Non-pigmented ciliary epithelial cell (primary cell): ENCODE data around the gene MYOZ3.

Source experiments
- DNase-seq: peaks from one replicate; pipeline ENCODE4 v3.0.0-alpha.2; 2010; ENCODE audit warnings: low read depth

Gene MYOZ3, protein sequence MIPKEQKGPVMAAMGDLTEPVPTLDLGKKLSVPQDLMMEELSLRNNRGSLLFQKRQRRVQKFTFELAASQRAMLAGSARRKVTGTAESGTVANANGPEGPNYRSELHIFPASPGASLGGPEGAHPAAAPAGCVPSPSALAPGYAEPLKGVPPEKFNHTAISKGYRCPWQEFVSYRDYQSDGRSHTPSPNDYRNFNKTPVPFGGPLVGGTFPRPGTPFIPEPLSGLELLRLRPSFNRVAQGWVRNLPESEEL

DNA sequence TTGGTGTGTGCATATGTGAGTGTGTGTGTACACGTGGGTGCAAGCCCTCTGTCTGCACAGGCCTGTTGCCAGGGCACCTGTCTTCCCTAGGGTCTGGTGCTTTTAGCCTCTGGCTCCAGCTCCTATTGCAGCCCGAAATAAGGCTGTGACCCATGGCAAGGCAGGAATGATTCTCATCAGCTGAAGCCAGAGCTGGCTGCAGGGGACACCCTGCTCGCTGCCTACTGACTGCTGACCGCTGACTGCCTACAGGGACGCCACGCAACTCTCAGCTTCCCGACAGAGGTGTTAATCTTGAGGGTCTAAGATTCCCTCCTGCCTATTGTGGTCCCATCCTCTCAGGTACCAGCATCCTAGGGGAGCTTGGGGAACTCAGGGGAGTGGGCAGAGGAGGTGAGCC lies at the start of gene MYOZ3:
Gene MYOZ3, plus strand, starts transcription at position 166 of the 400 bp plus-strand sequence. CDS start 1,691 bp downstream, outside the sequence.
- DNase-seq: no peak

DNA sequence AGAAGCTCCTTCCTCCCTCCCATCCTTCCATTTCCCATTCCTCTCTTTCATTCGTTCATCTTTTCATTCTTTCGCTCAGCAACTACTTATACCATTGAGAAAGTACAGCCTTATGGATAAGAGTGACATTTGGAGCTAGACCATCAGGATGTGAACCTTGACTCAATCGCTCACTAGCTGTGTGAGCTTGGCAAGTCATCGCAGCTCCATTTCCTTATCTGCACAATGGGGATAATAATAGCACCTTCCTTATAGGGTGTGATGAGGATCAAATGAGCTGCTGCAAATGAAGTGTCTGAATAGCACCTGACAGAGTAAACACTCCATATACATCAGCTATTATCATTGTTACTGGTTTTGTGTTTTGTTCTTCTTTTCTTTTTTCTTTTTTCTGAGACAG lies 48.6 kb upstream of the MYOZ3 start:
- DNase-seq: no peak

DNA sequence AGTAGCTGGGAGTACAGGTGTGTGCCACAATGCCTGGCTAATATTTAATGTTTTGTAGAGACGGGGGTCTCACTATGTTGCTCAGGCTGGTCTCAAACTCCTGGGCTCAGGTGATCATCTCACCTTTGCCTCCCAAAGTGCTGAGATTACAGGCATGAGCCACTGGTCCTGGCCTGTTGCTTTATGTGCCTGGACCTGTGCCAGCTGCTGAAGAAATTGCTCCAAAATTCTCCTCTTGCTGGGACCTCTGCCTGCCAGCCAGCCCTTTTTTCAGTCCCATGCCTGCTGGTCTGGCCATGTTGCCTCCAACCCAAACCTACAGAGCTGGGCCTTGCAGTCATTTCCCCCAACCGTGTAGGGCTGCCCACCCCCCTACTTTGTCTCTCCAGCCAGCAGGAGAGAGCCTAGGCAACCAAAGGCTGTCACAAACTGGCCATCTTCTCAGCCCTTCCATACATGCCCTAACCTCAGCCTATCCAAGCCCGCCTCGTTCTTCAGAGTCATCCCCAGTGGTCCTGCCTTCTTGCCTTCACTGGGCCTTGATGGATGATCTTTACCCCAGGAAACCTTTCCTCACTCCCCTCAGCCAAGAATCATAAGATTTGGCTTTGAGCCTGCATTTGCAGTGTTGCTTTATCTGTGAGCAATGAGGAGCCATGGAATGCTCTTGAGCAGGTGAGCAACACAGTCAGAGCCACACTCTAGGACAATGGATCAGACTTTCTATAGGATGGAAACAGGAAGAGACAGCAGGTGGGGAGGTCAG lies 48.0 kb upstream of the MYOZ3 start:
- no peak for DNase-seq

DNA sequence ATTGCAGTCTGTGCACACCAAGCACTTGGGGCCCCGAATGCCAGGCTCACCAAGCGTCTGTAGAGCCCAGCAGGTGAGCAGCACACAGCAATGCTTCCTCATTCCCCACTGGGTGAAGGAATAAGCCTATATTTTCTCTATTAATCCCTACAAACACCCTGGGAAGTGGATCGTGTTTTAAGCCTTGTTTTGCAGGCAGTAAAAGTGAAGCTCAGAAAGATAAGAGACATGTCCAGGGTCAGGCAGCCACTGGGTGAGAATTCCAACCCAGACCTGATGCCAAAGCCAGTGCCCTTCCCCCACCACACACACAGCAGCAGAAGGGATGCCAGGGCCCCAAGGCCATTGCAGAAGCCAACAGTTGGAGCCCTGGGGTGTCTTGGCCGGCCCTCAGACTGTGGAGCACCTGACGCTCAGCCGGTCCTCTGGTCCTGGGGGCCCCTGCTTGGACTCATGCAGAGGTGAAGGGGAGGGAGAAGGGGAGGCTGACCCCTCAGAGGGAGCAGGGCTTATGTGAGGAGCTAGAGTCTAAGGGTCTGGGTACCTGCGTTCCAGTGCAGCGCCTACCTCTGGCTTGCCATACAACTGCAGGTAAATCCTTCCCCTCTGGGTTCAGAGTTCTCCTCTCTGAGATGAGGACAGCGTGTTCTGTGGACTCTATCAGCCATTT lies 46.9 kb upstream of the MYOZ3 start:
- no peak for DNase-seq

DNA sequence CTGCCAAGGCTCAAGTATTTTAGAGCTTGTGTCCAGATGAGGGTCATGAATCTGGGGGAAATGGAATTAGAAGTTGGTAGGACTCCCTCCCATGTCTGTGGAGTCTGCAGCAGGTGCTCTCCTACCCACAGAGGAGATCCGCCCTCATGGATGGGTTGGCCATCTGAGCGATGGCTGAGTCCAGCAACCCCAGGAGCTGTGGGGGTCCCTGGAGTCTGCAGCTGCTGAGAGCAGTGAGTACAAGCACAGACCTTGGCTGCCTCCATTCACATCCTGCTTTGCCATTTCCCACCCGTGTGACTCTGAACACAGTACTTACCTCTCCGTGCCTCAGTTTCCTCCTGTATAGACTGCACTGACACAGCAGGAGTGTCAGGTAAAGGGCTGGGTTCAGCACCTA lies 46.4 kb upstream of the MYOZ3 start:
- DNase-seq: no peak

DNA sequence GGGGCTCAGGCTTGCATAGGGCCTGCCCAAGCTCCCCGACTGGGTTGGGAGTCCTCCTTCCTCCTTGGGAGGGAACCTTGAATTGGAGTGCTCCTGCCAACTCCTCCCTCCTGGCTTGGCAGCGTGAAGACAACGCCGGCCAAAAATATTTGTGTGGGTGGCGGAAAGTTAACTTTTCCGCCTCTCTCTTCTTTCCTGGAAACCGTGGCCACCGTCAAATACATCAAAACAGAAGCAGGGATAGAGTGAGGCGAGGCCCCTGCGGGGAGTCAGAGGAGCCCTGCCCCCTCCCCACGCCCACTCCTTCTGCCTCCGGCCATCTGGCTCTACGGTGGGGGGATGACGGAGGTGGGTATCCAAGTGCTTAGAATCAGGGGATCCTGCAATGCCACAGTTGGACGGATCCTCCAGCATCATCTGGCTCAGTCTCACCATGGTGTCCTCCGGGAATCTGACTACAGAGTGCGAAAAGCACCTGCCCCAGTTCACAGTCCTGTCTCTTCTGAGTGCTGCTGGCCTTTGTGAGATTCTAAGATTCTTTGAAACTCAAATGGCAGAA lies 45.8 kb upstream of the MYOZ3 start:
- DNase-seq: no peak

DNA sequence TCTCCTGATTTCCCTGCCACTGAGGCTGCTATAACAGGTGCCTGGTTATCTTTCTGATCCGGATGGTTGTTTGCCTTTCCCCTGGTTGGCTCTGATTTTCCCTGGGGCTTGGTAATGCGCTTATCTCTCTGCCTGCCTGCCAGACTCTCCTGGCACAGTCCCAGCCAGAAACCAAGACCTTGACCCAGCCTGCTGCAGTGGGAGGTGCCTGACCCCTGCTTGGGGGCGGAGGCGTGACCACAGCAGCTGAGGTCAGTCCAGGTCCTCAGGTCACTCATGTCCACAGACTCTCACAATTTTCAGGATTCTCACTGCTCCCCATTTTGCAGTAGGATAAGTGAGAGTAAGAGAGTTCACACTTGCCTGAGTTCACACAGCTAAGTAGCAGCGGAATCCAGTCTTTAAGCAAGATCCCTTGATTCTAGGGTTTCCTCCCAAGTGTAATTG lies 45.0 kb upstream of the MYOZ3 start:
- DNase-seq: no peak

DNA sequence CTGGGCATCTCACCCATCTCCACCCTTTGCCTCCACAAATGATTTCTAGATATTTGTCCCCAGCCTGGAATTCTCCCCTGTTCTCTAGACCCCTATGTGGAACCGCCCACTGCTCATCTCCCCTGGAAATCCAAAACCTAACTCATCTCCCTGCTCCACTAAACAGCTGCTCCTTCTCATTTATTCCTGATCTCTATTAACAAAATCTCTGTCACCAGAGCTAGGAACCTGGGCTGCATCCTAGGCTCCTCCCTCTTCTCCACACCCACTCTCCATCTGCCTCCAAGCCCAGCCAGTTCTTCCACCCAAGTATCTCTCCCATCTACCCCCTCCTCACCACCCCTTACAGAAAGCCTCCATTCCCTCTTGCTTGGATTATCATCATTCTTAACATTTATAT lies 44.5 kb upstream of the MYOZ3 start:
- no peak for DNase-seq

DNA sequence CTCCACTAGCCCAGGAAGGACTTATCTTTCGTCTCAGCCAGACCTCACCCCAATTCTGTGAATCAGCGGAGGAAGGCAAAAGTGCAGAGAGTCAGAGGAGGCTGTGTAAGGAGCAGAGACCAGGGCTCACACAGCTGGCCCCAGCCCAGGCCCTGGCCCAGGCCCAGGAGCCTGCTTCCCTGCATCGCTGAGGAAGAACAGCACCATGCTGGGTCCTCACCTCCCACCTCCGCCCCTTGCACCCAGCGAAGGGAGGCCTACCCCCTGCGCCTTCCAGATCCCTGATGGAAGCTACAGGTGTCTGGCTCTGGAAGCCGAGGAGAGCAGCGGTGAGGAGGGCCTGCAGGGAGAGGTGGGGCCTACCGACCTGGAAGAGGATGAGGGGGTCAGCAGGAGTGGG lies 42.9 kb upstream of the MYOZ3 start:
- no peak for DNase-seq

DNA sequence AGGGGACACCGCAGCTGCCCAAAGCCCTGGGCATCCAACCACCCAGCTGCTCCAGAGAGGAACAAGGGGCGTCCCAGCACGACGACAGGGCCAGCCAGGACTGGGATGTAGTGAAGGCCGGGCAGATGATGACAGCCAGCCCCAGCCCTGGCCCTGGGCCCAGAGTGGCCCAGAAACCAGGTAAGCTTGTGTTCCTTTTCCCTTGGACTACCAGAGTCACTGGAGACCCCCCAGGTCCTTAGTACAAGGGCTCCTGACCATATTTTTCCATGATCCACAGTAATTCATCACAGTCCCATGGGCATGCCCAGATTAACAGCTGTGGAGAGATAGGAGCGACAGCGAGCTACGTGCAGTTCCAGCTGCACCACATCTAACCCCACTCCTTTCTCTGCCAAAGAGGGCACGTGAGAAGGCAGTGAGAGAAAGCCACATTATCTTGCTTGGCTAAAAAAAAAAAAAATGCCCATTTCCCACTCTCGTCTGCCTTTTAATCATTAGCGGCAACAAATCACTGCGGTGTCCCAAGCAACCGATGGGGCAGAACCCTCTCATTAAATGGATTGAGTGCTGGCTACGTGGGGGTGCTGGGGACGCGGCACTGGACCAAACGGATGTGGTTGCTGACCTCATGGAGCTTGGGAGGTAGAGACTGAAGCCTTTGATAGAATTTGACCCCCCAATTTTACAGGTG lies 42.3 kb upstream of the MYOZ3 start:
- DNase-seq: no peak

DNA sequence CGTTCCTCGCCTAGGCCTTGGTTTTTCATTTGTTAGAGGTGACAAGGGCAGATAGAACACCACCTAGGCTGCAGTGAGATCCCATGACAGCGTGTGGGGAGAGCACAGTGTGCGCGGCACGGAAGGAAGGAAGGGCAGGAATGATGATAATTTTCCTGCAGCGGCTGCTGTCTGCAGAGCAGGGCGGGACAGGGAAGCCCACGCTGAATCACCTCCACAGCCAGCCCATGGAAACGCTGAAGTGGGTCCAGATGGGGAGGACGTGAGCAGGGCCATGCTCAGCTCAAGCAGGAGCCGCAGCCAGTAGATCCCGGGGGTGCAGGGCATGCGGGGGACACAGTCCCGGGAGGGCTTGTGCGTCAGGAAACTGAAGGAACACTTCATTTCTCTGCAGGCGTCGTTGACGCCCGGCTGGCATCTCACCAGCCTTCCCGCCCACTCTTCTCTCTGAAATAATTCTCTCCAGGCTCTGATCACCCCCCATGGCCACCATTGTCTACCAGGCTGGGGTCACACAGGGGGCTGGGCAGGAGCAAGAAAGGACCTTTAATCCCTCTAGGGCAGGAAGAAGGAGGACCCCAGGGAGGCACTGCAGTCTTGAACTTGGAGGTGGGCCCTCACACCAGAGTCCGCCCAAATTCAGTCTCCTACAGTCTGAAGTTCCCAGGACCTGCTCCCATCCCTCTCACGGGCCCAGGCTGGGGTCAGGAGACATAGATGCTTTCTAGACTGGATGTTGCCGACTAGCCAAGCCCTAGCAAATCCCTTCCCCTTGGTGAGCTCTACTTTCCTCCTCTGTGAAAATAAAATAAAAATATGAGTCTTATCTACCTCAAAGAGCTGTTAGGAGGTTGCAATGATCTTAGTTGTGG lies 41.5 kb upstream of the MYOZ3 start:
- no peak for DNase-seq

DNA sequence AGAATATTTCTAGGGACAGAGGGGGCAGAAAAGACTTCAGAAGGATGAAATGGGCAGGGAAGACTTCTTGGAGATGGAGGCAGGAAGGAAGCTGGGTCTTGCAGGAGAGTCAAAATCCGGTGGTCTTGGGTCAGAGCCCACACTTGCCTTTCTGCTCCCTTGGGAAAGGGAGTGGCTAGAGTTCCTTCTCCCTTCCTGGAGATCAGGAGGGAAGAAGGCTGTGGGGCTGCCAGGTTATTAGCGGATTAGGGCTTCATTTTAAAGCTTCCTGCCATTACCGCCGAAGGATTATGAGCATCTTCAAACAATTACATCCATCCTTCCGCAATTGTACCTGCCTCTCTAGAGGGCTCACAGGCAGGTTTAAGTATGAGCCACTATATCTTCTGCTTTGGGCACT lies 39.8 kb upstream of the MYOZ3 start:
- DNase-seq: no peak

DNA sequence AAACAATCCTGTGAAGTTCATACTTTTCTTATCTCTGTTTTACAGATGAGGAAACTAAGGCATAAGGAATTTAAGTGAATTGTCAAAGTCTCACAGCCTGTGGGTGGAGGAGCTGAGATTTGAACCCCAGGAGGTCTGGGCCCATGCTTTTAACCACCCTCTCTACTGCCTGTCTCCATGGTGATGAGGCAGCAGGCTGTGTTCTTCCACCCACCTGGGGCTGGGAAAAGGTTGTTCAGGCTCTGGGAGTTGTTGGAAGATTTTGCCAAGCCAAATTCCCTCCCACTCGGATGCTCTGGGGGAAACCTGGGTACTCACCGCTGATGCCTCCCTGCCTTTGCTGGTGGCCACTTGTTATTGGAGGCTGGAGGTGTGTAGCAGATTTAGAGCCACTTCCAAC lies 38.9 kb upstream of the MYOZ3 start:
- DNase-seq: no peak

DNA sequence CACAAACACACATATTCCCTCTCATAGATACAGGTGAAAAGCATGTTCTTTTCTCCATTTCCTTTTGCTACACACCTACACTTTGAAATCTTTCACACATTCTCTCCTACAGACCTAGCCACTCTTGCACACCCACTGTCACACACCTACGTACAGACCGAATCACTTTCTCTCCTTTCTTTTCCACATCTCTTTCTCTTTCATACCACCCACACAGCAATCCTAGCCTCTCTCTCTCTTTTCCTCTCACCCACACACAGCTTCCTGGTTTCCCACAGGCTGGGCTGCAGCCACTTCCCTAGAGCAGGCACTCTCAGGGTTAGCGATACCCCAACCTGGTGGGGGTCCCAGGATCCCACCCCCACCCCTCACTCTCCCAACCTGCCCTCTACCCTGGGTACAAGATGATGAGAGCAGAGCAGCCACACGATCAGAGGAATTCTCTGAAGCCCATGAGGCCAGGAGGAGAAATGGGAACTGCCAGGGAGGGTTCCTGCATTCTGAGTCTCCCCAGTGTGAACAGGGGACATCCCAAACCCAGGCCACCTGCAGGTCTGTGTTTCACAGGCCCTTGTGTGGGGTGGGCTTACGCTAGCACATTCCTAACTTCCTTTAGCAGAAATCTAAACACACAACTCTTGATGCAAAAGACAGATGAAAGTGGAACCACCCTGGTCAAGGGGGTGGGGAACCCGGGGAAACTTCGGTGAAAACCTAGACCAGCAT lies 37.7 kb upstream of the MYOZ3 start:
- DNase-seq: no peak

DNA sequence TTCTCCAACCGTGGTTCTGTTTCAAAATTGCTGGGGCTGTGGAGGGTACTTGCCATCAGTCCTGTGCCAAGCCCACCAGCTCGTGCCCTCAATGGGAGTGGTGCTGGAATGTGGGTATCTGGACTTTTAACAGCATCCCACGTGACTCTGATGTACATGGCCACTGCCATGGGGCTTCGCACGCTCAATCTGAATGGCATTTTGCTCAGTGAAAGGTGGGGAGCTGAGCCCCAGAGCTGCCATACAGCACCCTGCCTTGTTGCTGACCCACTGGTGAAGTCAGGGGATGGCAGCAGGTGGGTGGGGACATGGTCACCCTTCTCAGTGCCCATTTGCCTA lies 37.2 kb upstream of the MYOZ3 start:
- no peak for DNase-seq

DNA sequence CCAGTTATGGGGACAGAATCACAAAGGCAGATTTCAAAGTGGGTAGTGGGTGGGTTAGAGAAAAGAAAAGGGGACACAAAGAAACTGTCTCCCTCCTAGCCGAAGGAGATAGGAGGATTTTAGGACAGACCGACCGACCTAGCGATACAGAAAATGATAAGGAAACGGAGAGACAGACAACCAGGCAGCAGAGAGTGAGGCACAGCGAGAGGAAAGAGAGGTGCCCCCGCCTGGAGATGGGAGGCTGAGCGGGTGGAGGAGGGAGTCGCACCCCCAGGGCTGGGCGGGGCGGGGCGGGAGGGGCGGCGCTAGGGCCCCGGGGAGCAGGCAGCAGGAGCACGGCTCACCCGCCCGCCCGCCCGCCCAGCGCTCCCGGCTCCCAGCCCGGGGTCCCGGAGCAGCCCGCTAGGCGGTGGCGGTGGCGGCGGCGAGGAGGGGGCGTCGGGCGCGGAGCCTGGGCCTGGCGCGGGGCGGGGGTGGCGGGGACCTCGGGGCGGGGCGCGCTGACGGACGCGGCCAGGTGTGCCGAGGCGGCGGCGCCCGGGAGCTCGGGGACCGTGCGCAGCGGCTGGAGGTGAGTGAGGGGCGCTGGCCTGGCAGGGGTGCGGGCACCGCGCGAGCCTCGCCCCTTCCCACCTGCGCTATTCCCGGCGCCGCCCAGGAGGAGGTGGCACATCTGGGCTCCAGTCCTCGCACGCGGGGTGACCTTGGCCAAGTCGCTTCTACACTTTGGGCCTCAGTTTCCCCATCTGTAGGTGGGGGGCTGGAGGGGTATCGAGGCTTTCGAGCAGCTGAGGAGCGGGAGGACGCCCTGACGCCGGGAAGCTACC lies 36.5 kb upstream of the MYOZ3 start:
- DNase-seq: no peak

DNA sequence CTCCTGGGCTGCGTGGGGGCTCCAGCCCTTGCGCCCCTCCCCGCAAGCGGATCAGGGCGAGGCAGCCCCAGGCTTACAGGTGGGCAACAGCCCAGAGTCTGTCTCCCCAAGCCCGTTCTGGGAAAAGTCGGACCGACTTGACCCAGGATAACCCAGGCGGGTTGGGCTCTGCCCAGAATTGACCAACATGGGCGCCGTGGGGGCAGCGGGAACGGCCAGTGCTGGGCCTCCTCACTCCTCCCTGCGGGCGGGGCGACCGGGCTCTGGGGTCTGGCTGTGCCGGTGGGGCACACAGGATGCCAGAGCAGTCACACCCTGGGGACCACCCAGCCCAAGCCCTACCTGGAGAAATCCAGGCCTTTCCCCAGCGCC lies 35.9 kb upstream of the MYOZ3 start:
- DNase-seq: no peak

DNA sequence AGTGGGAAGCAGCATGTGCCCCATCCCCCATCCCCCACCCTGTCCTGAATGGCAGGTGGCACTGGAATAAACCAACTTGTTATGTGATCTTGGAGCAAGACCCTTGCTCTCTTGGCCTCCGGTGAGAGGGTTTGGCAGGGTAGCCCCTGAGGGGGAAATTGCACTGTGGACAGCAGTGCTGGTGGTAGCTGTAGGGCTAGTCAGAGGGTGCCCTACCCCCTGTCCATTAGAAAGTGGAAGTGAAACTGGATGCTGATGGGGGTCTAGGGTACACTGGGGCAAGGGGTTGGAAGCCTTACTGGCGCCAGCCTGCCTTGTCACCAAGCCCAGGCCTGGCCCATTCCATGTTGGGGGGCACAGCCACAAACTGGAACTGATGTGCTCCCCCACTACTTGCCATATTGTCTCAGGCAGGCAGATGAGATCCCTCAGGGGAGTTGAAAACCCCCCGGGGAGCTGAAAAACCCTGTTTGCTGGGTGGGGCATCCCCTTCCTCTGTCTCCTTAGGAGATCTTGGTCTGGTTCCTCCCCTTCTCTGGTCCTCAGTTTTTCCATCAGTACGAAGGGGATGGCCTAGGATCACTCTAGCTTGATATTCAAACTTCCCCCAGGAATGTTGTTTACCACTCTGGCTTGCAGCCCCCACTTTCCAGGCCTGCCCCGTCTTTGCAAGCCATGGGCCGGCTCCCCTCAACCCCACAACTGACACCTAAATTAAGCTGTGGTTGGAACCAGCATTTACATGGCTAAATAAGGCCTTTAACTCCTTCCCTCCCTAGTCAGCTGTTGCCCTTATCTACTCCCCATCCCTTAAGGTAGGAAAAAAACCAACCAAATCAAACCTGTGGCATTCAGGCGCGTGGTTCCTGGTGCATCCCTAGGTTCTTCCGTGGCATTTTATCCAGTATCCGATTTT lies 35.0 kb upstream of the MYOZ3 start:
- no peak for DNase-seq

DNA sequence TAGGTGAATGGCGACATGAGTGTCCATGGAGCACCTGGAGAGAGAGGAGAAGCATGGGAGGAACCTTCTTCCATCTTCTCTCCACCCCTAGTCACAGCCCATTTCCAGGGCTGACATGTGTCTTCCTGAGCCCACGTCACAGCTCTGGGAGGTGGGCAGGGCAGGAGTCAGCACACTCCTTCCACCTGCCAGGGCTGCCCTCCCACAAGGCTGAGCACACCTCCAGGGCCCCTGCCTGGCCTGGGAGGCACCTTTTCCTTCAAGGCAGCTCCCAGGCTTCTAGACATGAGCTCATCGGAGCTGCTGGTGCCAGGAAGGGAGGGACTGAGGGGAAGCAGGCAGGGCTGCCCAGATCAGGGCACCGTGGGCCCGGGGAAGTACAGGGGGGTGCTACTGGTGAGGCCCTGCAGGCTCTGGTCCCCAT lies 34.2 kb upstream of the MYOZ3 start:
- DNase-seq: no peak
